ENCODE results near the gene PRND.
"Not testable (repeated sequence)": the region's sequence is repeated elsewhere in the genome, so short reads cannot be mapped to it uniquely, and the experiment has no call there.

The PRND gene, protein sequence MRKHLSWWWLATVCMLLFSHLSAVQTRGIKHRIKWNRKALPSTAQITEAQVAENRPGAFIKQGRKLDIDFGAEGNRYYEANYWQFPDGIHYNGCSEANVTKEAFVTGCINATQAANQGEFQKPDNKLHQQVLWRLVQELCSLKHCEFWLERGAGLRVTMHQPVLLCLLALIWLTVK

DNA sequence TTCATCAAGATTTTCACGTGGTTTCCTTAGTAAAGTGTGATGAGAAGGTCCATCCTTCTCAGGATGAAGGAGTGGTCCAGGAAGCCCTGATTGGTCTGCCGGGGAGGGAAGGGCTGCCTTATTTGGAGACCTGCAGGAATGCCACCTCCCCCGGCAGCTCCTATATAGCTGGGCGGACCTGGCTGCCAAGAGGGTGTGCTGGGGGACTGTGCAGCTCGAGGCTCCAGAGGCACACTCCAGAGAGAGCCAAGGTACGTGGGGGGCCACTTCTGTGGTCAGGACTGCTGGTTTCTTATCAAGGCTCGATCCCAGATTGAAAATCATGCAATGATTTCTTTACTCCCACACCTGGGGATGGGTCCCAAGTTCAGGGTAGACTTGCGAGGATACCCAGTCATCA is at the start of gene PRND:
Gene PRND, plus strand, starts transcription at position 191 of the 400 bp plus-strand sequence. CDS start 2,643 bp downstream, outside the sequence.
- no peak for DNase-seq (ENCODE audit: low read depth)

DNA sequence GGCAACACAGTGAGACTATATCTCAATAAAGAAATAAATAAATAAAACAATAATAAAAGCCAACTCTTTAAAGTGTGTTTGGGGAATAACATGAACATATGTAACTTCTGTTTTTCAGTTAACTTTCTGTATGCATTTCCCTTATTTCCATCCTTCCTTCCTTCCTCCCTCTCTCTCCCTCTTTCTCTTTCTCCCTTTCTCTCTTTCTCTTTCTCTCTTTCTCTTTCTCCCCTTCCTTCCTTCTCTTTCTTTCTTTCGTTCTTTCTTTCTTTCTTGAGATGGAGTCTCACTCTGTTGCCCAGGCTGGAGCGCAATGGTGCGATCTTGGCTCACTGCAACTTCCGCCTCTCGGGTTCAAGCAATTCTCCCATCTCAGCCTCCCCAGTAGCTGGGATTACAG is 48.8 kb upstream of the PRND start:
- DNase-seq (ENCODE audit: low read depth) = no peak

DNA sequence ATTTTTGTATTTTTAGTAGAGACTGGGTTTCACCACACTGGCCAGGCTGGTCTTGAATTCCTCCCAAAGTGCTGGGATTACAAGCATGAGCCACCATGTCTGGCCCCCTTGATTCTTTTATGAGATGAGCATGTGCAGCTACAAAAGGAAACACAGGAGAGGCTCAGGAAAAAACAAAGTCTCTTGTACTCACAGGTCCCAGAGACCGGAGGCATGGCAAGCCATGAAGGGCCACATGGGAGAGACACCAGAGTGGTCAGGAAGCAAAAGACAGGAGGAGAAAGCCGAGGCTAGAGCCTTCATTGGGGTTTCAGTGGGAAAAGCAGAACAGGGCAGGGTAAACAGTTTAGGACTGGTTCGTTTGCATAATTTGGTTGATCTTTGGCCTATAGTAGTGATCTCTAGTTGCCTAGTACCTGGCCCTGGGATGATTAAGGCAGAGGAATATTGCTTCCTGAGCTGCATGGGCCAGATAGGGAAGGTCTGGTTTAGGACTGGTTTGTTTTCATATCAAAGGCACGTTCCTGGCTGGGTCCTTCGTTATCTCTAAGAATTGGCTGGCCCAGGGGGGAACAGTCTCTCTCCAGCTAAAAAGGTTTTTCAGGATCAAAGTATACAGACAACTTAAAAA is 48.2 kb upstream of the PRND start:
- no peak for DNase-seq (ENCODE audit: low read depth)

DNA sequence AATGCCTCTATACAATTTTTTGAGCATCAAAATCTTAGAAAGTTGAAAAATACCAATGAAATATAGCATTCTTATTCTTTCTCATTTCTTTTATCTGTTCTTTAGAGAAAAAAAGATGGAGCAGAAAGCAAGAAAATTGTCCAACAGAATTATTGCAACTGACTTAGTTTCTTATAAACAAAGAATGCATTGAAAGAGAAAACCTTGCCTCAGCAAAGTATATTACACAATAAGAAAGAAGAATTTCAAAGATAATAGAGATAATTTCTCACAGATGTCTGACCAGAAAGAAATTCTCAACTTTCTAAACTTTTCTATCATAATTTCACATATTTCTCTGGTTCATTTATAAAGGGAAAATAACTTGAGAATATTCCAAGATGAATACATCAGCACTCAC is 47.0 kb upstream of the PRND start:
- DNase-seq (ENCODE audit: low read depth) = no peak

DNA sequence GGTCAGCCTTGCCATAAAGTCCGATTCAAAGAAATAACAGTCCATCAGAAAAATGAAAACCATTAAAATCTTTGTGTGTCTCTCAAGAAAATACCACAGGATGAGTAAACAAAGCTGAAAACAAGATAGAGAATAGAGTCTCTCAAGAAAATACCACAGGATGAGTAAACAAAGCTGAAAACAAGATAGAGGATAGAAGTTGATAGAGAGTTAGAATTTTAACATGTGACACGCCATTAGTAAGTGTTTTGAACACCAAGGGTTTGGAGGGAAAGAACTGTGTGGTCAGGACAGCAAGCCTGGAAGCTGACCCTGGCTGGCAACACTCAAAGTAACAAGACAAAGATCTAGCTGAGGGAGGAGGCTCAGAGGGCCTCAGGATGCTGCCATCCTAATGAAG is 43.9 kb upstream of the PRND start:
- no peak for DNase-seq (ENCODE audit: low read depth)

DNA sequence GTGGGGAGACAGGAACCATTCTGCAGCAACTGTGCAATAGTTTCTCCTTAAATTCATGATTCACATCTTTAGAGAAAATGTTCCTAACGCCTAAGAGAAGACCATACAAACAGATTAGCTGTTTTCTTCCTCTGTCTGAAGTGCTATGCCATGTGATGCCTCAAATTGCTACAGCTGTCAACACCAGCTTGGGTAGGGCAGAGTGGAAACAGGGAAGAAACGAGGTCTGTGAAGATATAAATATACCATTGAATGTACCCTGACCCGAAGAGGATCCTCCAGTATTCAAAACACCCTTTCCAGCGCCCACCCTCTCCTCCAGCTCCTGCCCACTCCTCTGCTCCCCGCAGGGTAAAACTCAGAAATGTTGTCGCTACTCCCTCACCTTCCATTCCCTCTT is 40.3 kb upstream of the PRND start:
- no peak for DNase-seq (ENCODE audit: low read depth)

DNA sequence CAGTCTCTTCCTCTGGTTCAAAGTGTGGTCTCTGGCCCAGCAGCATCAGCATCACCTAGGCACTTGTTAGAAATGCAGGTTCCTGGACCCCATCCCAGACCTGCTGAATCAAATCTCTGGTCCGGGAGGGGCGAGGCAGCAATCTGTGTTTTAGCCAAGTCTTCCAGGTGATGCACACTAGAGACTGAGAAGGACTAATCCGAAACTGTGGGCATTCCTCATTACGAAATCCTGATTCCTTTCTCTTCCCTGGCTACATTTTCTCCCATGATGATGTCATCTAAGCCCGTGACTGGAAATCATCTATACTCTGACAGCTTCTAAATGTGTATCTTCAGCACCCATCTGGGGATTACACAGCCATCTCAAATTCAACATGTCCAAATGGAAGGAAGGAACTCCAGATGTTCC is 39.7 kb upstream of the PRND start:
- DNase-seq (ENCODE audit: low read depth) = no peak

DNA sequence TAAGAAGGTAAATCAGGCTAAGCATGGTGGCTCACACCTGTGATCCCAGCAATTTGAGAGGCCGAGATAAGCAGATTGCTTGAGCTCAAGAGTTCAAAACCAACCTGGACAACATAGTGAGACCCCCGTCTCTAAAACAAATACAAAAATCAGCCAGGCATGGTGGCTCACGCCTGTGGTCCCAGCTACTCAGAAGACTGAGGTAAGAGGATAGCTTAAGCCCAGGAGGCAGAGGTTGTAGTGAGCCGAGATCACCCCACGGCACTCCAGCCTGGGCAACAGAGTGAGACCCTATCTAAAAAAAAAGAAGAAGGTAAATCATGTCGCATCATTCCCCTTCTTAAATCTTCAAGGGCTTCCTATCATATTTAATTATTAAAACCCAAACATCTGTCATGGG is 39.0 kb upstream of the PRND start:
- no peak for DNase-seq (ENCODE audit: low read depth)

DNA sequence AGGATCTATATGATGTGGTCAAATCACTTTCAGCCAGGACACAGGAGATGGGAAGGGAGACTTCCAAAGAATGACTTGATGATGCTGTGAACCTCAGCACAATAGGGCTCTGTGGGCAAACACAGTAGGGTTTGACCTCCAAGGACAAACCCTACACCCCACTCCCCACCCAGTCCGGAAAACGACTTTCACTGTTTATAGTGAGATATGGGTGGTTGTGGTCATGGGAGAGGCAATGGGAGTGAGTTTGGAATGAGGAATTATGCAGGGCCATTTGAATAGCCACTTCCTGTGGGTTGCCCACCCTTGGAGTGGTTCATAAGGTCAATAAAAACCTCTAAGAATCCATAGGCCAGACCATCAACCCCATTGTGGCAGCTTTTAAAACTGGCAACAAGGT is 38.4 kb upstream of the PRND start:
- no peak for DNase-seq (ENCODE audit: low read depth)

DNA sequence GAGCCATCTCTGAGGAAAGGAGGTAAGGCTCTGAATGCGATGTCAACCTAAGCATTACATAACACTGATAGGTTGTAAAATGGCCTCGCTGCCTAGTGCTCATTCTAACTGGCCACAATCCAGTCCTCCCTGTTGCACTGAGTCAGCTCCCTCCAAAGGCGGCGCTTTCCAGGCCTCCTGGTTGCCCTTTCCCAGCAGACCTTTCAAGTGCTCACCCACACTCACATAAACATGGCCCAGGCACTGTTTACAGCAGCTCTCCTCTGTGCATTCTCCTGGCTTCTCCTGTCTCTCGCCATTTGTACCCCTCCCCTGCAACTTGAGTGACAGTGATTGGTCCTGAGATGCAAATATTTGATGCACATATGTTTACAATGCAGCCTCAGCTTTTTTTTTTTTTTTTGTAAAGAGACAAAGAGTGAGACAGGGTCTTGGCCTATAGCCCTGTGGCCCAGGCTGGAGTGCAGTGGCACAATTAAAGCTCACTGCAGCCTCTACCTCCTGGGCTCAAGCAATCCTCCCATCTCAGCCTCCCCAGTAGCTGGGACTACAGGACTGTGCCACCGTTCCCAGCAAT is 36.8 kb upstream of the PRND start:
- no peak for DNase-seq (ENCODE audit: low read depth)

DNA sequence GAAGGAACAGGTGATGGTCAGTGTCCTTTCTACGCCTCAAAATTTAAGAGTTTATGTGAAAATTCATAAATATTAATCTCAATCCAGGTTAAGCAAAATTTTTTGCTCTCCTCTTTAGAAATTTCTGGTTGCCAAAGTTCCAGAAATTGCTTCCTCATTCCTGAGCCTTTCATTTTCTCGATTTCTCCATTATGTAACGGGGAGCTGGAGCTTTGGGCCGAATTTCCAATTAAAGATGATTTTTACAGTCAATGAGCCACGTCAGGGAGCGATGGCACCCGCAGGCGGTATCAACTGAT is 35.8 kb upstream of the PRND start:
- DNase-seq (ENCODE audit: low read depth) = no peak

DNA sequence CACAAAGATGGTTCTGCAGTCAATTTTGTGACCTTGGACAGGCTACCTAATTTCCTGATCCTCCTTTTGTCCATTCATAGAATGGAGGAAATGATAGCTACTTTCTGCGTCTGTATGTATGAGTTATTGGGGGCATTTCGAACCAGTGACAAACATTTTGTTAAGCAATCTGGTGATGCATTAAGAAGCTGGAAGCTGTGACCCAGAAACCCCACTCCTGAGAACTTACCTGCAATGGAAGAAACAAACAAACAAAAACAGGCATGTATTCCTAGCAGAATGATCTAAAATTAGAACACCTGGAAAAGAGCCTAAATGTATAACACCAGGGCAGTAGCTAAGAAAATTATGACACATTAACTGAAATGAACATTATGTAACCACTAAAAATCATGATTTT is 33.4 kb upstream of the PRND start:
- no peak for DNase-seq (ENCODE audit: low read depth)

DNA sequence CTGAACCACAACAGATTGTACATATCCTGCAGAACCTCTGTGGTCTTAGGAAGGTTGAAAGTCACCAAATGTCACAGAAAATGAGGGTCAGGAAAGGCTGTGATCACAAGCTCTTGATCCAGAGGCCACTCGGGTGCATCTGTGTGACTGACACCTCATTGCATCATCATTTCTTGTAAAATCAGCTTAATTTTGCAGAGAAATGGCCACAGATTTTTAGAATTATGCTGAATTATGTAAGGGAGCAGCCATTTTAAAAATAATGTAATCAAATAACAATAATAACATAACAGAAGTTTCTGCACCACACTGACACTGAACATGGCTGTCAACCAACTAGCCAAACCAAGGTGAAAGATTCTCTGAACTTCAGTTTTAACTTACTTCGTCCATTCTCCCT is 32.5 kb upstream of the PRND start:
- DNase-seq (ENCODE audit: low read depth) = no peak

DNA sequence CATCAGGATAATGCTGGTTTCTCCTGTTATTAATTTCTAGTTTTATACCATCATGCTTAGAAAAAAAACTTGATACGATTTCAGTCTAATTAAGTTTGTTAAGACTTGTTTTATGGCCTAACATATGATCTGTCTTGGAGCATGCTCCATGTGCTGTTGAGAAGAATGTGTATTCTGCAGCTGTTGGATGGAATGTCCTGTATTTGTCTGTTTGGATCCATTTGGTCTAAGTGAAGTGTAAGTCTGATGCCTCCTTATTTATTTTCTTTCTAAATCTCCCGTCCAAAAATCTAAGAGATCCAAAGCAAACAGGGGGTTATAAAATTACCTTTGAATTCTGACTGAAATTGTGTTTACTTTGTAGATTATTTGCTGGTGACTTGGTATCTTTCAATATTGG is 30.0 kb upstream of the PRND start:
- no peak for DNase-seq (ENCODE audit: low read depth)

DNA sequence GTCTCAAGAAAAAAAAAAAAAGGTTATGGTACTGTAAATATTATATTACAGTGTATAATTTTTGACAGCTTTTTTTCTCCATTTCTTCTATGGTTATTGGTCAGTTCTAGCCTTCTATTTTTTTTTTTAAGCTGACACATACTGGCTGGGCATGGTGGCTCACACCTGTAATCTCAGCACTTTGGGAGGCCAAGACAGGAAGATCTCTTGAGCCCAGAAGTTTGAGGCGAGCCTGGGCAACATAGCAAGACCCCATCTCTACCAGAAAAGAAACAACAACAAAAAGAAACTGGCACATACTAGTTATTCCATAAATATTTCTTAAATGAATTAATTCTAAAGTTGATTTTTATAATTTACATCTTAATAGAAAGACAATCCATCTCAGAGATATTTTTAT is 27.6 kb upstream of the PRND start:
- no peak for DNase-seq (ENCODE audit: low read depth)

DNA sequence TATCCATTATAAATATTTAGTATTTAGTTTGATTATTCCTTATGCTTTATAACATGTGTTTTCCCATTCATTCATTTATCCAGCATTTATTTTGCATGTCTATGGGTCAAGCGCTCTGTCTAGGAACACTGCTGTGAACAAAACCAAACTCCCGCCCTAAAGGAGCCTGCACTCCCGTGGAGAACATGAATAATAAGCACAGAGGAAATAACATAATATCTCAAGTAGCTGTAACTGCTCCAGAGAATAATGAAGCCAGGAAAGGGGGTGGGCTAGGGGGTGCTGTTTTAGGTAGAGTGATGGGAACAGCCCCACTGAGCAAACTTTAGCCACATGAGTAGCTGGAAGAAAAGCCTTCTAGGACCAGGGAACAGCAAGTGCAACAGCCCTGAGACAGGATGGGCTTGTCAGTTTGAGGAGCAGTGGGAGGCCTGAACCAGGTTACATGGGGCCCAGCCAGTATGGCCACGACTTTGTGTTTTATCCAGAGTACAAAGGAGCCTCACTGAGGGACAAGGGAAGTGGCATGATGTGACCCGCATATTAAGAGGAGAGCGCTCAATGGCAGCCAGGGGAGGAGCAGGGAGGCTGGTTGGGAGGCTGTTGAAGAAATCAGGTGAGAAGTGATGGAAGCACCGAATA is 24.4 kb upstream of the PRND start:
- DNase-seq (ENCODE audit: low read depth) = no peak

DNA sequence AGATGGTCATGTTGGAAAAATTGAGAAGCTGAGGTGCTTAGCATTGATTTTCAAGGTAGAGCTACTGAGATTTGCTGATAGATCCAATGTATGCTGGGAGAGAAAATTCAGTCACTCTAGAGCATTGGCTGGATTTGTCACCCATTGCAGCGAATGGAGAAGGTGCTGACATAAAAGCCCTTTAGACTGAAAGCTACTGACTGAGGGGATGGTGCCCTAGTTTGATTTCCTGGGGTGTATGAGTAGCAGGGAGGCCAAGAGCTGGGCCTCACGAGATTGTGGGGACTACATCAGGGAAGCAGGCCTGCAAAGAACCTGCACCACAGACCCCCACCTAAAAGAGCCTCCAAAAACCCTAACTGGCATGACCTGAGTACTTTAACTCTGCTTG is 23.9 kb upstream of the PRND start:
- no peak for DNase-seq (ENCODE audit: low read depth)

DNA sequence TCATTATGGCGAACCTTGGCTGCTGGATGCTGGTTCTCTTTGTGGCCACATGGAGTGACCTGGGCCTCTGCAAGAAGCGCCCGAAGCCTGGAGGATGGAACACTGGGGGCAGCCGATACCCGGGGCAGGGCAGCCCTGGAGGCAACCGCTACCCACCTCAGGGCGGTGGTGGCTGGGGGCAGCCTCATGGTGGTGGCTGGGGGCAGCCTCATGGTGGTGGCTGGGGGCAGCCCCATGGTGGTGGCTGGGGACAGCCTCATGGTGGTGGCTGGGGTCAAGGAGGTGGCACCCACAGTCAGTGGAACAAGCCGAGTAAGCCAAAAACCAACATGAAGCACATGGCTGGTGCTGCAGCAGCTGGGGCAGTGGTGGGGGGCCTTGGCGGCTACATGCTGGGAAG is 22.5 kb upstream of the PRND start:
- DNase-seq (ENCODE audit: low read depth) = no peak

DNA sequence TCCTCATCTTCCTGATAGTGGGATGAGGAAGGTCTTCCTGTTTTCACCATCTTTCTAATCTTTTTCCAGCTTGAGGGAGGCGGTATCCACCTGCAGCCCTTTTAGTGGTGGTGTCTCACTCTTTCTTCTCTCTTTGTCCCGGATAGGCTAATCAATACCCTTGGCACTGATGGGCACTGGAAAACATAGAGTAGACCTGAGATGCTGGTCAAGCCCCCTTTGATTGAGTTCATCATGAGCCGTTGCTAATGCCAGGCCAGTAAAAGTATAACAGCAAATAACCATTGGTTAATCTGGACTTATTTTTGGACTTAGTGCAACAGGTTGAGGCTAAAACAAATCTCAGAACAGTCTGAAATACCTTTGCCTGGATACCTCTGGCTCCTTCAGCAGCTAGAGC is 21.8 kb upstream of the PRND start:
- DNase-seq (ENCODE audit: low read depth) = no peak

DNA sequence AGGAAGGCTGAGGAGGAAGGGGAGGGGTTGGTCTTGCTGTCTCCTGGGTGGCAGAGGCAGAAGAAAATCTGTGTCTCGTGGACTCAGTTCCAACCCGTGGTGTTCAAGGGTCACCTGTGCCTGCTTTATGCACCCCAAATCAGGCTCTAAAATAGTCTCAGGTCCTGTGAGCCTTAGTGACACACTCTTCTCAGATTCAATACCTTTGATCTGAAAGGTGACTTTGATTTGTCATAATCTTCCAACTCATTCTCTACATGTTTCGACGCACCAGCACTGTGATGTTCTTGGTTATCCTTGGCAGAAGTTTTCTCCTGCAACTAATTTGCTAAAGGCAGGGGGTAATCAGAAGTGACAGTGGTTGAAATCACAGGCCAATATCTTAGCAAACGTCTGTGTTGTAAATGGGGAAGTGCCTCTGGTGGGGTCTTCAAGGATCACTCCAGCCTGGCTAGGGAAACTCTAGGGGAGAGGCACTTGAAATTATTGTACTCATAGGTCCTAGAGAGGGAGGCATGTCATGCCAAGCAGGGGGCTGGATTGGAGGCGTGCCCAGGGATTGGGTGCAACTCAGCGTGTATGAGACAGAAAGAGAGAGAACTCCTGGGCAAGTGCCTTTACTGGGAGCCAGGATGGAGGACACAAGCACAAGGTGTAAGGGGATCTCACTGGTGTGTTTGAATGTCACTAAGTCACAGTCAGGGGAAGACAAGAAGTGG is 19.0 kb upstream of the PRND start:
- DNase-seq (ENCODE audit: low read depth) = no peak

DNA sequence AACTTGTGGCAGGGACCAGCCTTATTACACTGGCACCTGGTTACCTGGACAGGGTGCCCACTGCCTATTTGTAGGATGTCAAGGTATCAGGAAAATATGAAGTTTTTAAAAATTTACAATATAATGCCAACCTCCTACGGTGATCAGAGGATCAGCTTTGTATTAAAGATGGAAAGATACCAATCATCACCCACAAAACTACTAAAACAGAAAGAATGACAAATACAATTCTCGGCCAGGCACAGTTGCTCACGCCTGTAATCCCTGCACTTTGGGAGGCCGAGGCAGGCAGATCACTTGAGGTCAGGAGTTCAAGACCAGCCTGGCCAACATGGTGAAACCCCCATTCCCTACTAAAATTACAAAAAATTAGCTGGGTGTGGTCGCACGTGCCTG is 18.4 kb upstream of the PRND start:
- no peak for DNase-seq (ENCODE audit: low read depth)

DNA sequence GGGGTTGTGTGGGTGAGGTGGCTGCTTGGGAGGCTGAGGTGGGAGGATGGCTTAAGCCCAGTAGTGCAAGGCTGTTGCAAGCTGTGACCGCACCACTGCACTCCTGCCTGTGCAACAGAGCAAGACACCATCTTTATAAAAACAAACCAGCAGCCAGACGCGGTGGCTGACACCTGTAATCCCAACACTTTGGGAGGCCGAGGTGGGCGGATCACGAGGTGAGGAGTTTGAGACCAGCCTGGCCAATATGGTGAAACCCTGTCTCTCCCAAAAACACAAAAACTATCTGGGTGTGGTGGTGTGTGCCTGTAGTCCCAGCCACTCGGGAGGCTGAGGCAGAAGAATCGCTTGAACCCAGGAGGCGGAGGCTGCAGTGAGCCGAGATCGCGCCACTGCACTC is 14.8 kb upstream of the PRND start:
- not testable (repeated sequence) for DNase-seq (ENCODE audit: low read depth)

DNA sequence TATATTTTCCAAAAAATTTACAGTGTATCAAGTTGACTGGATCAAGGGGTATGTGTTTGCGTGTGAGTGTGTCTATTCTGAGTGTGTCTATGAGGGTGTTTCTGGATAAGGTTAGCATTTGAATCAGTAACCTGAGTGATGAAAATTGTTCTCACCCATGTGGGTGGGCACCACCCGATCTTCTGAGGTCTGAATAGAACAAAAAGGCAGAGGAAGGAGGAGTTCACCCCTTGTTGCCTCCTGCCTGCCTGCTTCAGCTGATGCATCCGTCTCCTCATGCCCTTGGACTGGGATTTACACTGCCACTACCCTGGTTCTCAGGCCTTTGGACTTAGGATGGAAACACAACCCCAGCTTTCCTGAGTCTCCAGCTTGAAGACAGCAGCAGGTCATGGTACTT is 13.7 kb upstream of the PRND start:
- DNase-seq (ENCODE audit: low read depth) = no peak
